BLaER1 (cell line): ENCODE data around the gene KLF13.

ENCODE experiments used
- H3K27ac ChIP-seq: shearing (Covaris generic); formaldehyde crosslinking; 2 replicates; pipeline ENCODE4 v1.8.1; 2022
- H3K27me3 ChIP-seq: shearing (Covaris generic); formaldehyde crosslinking; 2 replicates; pipeline ENCODE4 v1.8.1; 2022
- H3K36me3 ChIP-seq: shearing (Covaris generic); formaldehyde crosslinking; 2 replicates; pipeline ENCODE4 v1.8.1; 2022
- H3K4me1 ChIP-seq: shearing (Covaris generic); formaldehyde crosslinking; 2 replicates; pipeline ENCODE4 v1.8.1; 2022
- H3K4me2 ChIP-seq: shearing (Covaris generic); formaldehyde crosslinking; 2 replicates; pipeline ENCODE4 v1.8.1; 2022
- H3K4me3 ChIP-seq: shearing (Covaris generic); formaldehyde crosslinking; 2 replicates; pipeline ENCODE4 v1.8.1; 2022
- H3K9ac ChIP-seq: shearing (Covaris generic); formaldehyde crosslinking; 2 replicates; pipeline ENCODE4 v1.8.1; 2022
- H3K9me3 ChIP-seq: shearing (Covaris generic); formaldehyde crosslinking; 2 replicates; pipeline ENCODE4 v1.8.1; 2022
- H4K20me1 ChIP-seq: shearing (Covaris generic); formaldehyde crosslinking; 2 replicates; pipeline ENCODE4 v1.8.1; 2022
- Cebpa-rat ChIP-seq: shearing (Covaris generic); IDR thresholded peaks from 2 replicates; pipeline ENCODE4 v1.8.1; 2022

Gene KLF13

DNA sequence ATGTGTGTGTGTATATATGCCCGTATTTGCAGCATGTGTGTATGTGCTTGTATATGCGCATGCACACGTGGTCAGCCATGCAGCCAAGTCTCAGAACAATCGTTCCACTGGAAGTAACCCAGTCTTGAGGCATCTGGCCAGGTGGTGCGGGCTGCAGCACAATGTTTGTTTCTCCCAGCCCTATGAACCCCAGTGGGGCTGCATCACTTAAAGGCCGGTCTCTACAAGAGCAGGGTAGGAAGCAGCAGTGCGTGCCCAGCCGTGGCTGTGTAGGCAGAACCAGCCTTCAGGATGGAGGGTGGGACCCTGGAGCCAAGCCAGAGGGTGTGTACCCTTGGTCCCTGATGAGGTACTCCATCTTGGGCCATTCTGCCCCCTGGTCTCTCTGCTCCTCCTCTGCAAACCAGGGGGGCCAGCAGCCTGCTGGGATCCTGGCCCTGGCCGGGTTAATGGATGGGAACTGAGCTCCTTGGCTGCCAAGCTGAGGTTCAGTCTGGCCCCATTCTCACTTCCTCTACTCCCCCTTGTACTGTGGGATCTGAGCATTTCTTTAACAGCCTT, 11.8 kb downstream of the KLF13 start:
- H4K20me1 ChIP-seq = peaks cover 99% of the 10 kb centered on the region

DNA sequence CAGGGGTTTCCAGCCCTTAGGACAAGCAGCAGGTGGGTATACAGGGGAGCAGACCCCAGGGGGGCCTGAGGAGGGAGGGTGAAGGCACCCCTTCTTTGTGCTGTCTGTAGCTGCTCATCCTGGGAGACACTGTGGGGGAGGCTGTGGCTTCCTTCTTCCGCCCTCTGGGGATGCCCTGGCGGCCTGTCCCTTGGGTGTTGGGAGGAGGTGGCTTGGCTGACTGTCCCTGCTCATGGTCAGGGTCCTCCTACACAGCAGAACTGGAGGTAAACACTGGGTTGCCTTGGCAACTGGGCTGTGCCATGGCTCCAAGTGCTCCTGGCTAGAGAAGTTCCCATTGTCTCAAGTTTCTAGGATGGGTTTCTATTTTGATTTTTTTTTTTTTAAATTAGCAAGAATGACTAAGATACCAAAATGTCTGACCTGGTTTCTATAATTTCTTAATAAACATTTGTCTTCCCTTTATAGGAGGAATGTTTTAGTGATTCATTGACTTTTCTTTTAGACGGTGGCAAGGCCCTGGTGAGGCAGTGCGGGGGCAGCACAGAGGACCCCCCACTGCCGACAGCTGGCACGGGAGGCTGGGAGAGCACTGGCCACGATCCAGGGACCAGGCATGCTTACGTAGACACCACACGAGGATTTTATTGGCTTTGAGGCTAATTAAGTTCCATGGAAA, 12.4 kb downstream of the KLF13 start:
- peak overlapping the region; percentile 72 for H3K27ac ChIP-seq
- peaks cover 99% of the 10 kb centered on the region for H4K20me1 ChIP-seq
- peaks cover 100% of the 10 kb centered on the region for H3K4me1 ChIP-seq
- H3K4me3 ChIP-seq = 0 out of 2 replicates have a peak overlapping the region, but pooled peaks have one; percentile 9
- peak overlapping the region; percentile 30 for H3K9ac ChIP-seq
- no peaks in the 10 kb centered on the region for H3K9me3 ChIP-seq
- peak overlapping the region; percentile 93 for H3K4me2 ChIP-seq
- H3K27me3 ChIP-seq = no peaks in the 10 kb centered on the region
- H3K36me3 ChIP-seq = peaks cover 6% of the 10 kb centered on the region
- TF ChIP-seq Cebpa-rat = no peak

More for the DNA sequence above, 11.8 kb downstream of the KLF13 start:
- peak overlapping the region; percentile 22; the same call in 1 of the 2 replicates for H3K9ac ChIP-seq
- H3K4me3 ChIP-seq = peak overlapping the region; percentile 9; the same call in 1 of the 2 replicates
- no peak for TF ChIP-seq Cebpa-rat
- peaks cover 6% of the 10 kb centered on the region for H3K36me3 ChIP-seq
- H3K9me3 ChIP-seq = no peaks in the 10 kb centered on the region
- peak overlapping the region; percentile 93 for H3K4me2 ChIP-seq
- H3K27ac ChIP-seq = peak overlapping the region; percentile 72
- no peaks in the 10 kb centered on the region for H3K27me3 ChIP-seq
- peaks cover 100% of the 10 kb centered on the region for H3K4me1 ChIP-seq

DNA sequence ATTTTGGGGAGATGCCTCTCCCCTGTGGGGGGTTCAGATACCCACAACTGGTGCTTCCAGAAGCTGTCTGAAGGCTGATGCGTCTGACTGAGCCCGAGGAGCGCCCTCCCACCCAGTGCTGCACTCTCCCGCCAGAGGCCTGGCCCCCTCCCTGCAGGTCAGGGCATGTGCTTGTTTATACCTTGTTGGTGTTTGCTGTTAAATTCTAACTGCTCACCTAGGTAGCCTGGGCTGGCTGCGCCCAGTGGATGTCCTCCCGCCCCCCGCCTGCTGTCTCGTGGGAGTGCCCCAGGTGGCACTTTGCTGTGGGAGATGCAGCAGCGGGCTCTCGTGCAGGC, 12.9 kb downstream of the KLF13 start:
- H3K27ac ChIP-seq = peak overlapping the region; percentile 72
- no peaks in the 10 kb centered on the region for H3K27me3 ChIP-seq
- peak overlapping the region; percentile 30 for H3K9ac ChIP-seq
- peaks cover 100% of the 10 kb centered on the region for H3K4me1 ChIP-seq
- H3K4me2 ChIP-seq = peak overlapping the region; percentile 93
- no peaks in the 10 kb centered on the region for H3K9me3 ChIP-seq
- TF ChIP-seq Cebpa-rat = no peak
- H3K4me3 ChIP-seq = no peak overlapping the region
- peaks cover 6% of the 10 kb centered on the region for H3K36me3 ChIP-seq
- peaks cover 99% of the 10 kb centered on the region for H4K20me1 ChIP-seq

DNA sequence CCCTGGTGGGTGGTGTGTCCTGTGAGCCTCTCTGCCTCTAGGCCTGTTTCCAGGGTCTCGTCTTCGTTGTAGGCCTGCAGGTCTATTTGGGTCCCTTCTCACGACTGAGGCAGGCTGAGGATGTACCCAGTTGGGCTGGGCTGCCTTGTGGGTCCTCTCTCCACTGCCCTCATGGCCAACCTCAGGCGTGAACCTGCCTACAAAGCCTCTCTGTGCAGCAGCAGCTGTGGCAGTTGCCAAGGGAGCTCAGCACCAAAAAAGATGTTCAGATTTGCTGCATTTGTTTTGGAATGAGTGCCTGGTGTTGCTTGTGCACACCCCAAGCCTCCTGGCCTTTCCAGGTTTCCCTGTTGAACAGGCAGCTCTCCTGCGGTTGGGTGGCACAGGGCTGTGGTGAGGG, 13.4 kb downstream of the KLF13 start:
- H3K27ac ChIP-seq = peak overlapping the region; percentile 72; the same call in 1 of the 2 replicates

DNA sequence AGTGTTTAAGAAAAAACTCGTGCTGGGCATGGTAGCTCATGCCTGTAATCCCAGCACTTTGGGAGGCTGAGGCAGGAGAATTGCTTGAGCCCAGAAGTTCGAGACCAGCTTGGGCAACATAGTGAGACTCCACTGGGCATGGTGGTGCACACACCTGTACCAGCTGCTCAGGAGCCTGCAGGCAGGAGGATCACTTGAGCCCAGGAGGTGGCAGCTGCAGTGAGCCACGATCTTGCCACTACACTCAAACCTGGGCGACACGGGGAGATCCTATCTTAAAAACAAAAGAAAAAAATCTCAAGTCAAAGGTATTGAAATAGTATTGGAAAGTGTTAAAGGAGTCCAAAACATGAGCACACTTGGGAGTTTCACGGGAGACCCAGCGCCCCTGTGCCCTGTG, 14.0 kb downstream of the KLF13 start:
- Histone ChIP-seq H3K4me1 (peaks cover 100% of the 10 kb centered on the region), H3K4me3 (no peak overlapping the region), H3K9me3 (no peaks in the 10 kb centered on the region), H4K20me1 (peaks cover 100% of the 10 kb centered on the region), H3K36me3 (peaks cover 6% of the 10 kb centered on the region), H3K9ac (peak overlapping the region; percentile 25; the same call in 1 of the 2 replicates), H3K4me2 (peak overlapping the region; percentile 93), H3K27me3 (no peaks in the 10 kb centered on the region), H3K27ac (peak overlapping the region; percentile 51)
- TF ChIP-seq Cebpa-rat = no peak

More for the DNA sequence above, 13.4 kb downstream of the KLF13 start:
- no peak overlapping the region for H3K4me3 ChIP-seq
- peaks cover 99% of the 10 kb centered on the region for H4K20me1 ChIP-seq
- H3K9ac ChIP-seq = 0 out of 2 replicates have a peak overlapping the region, but pooled peaks have one; percentile 30
- peak overlapping the region; percentile 93 for H3K4me2 ChIP-seq
- no peaks in the 10 kb centered on the region for H3K9me3 ChIP-seq
- H3K27me3 ChIP-seq = no peaks in the 10 kb centered on the region
- H3K4me1 ChIP-seq = peaks cover 100% of the 10 kb centered on the region
- peaks cover 6% of the 10 kb centered on the region for H3K36me3 ChIP-seq
- no peak for TF ChIP-seq Cebpa-rat

DNA sequence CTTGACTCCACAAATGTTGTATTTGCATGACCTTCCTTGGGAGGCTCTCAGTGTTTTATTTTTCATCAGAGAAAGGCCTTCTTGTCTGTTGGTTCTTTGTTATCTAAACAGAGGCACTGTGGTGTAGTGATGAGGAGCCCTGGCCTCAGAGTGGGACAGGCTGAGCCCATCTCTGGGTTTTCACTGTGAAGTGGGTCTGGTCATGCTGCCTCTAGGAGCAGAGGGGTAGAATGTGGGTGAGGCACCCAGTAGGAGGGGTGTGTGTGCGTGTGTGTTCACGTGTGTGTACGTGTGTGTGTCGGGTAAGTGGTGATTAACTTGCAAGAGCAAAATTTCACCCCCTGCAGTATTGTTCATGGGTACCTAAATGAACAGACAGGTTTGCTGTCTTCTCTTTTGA, 14.4 kb downstream of the KLF13 start:
- Histone ChIP-seq H3K27ac (peak overlapping the region; percentile 51), H3K4me1 (peaks cover 100% of the 10 kb centered on the region), H3K9me3 (no peaks in the 10 kb centered on the region), H3K4me2 (peak overlapping the region; percentile 93), H3K4me3 (no peak overlapping the region), H3K27me3 (no peaks in the 10 kb centered on the region), H3K9ac (peak overlapping the region; percentile 25; the same call in 1 of the 2 replicates), H4K20me1 (peaks cover 100% of the 10 kb centered on the region), H3K36me3 (peaks cover 6% of the 10 kb centered on the region)
- TF ChIP-seq Cebpa-rat = no peak

DNA sequence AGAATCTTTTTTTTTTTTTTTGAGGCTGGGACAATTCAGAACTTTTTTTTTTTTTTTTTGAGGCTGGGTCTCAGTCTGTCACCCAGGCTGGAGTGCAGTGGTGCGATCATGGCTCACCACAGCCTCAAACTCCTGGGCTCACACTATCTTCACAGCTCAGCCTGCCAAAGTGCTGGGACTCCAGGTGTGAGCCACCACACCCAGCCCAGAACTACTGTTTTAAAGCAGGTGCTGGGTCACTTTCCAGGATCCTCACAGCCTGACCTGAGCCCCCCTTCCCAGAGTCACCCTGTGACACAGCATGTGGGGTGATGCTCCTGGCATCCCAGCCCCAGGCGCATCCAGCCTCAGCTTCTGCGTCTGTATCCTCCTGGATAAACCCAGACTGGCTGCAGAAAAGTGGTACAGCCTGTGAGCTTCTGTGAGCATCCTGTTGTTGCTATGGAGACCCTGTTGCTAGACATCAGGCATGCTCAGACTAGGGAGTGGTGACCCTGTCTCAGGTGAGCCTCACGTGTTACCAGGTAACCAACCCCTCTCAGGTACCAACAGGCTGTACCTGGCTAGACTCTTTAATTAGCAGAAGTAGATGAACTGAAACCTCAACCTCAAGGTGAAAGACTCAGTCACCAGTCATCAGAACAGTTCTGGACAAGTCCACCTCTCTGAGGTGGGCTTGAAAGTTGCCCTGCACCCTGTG, 15.0 kb downstream of the KLF13 start:
- no peaks in the 10 kb centered on the region for H3K27me3 ChIP-seq
- H3K4me1 ChIP-seq = peaks cover 100% of the 10 kb centered on the region
- peaks cover 100% of the 10 kb centered on the region for H4K20me1 ChIP-seq
- peak overlapping the region; percentile 76; the same call in 1 of the 2 replicates for H3K27ac ChIP-seq
- peak overlapping the region; percentile 93 for H3K4me2 ChIP-seq
- TF ChIP-seq Cebpa-rat = no peak
- H3K9ac ChIP-seq = peak overlapping the region; percentile 57
- H3K4me3 ChIP-seq = no peak overlapping the region
- H3K36me3 ChIP-seq = peaks cover 6% of the 10 kb centered on the region
- no peaks in the 10 kb centered on the region for H3K9me3 ChIP-seq

DNA sequence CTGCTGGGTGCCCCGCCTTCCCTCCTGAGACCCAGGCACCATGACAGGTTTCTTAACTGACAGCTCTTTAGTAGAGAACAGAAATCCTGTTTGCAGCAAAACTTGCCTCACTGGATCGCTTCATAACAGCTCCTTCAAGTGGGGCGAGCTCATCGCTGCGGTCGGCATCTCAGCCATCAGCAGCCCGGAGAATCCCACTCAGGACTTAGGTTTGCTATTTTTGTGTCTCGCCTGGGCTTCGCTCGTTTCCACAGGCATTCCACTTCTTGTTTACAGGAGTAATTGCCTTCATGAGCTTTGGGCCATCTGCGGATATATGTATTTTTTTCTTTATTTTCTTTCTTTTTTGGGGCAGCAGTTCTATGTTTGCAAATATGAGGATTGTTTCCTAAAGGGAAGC, 15.7 kb downstream of the KLF13 start:
- Histone ChIP-seq H3K27ac (peak overlapping the region; percentile 76), H3K4me2 (peak overlapping the region; percentile 93), H4K20me1 (peaks cover 100% of the 10 kb centered on the region), H3K9me3 (no peaks in the 10 kb centered on the region), H3K9ac (peak overlapping the region; percentile 57), H3K4me3 (peak overlapping the region; percentile 3; the same call in 1 of the 2 replicates), H3K4me1 (peaks cover 100% of the 10 kb centered on the region), H3K27me3 (no peaks in the 10 kb centered on the region), H3K36me3 (peaks cover 7% of the 10 kb centered on the region)
- no peak for TF ChIP-seq Cebpa-rat

DNA sequence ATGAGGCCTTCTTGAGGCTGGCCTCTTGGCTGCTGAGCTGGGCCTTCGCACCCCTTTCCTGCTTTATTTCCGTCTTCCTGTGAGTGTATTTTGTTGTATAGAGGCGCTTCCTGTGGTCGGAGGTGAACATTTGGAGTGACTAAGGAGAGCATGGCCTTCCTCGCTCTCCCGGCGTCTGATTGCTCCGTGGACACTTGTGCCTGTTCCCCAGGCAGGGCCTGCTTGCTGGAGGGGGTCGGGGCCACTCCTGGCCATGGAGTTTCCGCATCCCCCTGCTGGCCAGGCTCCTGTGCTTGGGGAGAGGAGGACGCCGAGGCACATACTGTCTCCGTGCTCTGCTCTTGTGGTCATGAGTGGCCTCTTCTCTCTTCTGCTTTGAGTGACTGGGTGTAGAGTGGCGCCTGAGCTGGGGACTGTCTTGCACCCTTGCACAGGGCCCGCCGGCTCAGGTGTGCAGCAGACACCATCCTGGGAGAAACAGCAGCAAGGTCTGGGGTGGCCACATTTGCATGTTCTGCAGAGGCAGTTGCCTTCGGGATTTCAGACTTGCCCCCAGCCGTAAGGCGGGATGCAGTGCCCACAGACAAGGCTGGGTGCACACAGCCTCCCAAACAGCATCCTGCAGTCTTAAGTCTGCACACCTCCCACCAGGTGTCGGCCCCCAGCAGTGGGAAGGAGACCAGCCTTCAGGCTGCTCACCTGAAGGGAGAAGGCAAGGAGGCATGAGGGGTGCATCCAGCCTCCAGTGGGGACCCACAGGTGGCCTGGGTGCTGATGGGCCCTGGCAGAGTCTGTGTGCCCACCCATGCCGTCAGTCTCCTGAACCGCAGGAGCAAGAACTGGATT, 16.4 kb downstream of the KLF13 start:
- Histone ChIP-seq H3K36me3 (peaks cover 14% of the 10 kb centered on the region), H4K20me1 (peaks cover 100% of the 10 kb centered on the region), H3K4me1 (peaks cover 100% of the 10 kb centered on the region), H3K9me3 (no peaks in the 10 kb centered on the region), H3K9ac (peak overlapping the region; percentile 57; the same call in 1 of the 2 replicates), H3K4me2 (peak overlapping the region; percentile 93), H3K27ac (peak overlapping the region; percentile 76), H3K27me3 (no peaks in the 10 kb centered on the region), H3K4me3 (peak overlapping the region; percentile 3; the same call in 1 of the 2 replicates)
- no peak for TF ChIP-seq Cebpa-rat
